D341Med (cell line): ENCODE measurements around the gene SH3BGR.
"Not testable (repeated sequence)": the region's sequence is repeated elsewhere in the genome, so short reads cannot be mapped to it uniquely, and the experiment has no call there.

Experiments used
- DNase-seq: peaks from one replicate; pipeline ENCODE4 v3.0.0; 2012; ENCODE audit warnings: low spot score

SH3BGR gene

GRCh38 chr21:39515684-39516472, 64.1 kb downstream of the SH3BGR start:
- DNase-seq = no peak

- DNase-seq = peak; percentile 87
Observed at GRCh38 chr21:39518055-39518846, 66.5 kb downstream of the SH3BGR start.

GRCh38 chr21:39518847-39519210, 67.1 kb downstream of the SH3BGR start:
- no peak for DNase-seq

- no peak for DNase-seq
Observed at GRCh38 chr21:39519835-39520234, 68.1 kb downstream of the SH3BGR start.

- DNase-seq = no peak
Observed at GRCh38 chr21:39523399-39523798, 71.6 kb downstream of the SH3BGR start.

- DNase-seq = no peak
Observed at GRCh38 chr21:39523915-39524314, 72.1 kb downstream of the SH3BGR start.

- no peak for DNase-seq
Observed at GRCh38 chr21:39525129-39525528, 73.4 kb downstream of the SH3BGR start.

GRCh38 chr21:39525601-39526000, 73.8 kb downstream of the SH3BGR start:
- DNase-seq = no peak

GRCh38 chr21:39527067-39527595, 75.4 kb downstream of the SH3BGR start:
- DNase-seq = no peak

- DNase-seq = no peak
Observed at GRCh38 chr21:39527664-39528381, 76.1 kb downstream of the SH3BGR start.

- DNase-seq = no peak
Observed at GRCh38 chr21:39529026-39529425, 77.3 kb downstream of the SH3BGR start.

- no peak for DNase-seq
Observed at GRCh38 chr21:39531064-39531463, 79.3 kb downstream of the SH3BGR start.

GRCh38 chr21:39531840-39532239, 80.1 kb downstream of the SH3BGR start:
- no peak for DNase-seq

- no peak for DNase-seq
Observed at GRCh38 chr21:39533545-39534380, 82.0 kb downstream of the SH3BGR start.

- DNase-seq = no peak
Observed at GRCh38 chr21:39535646-39536437, 84.1 kb downstream of the SH3BGR start.

- no peak for DNase-seq
Observed at GRCh38 chr21:39536835-39537234, 85.1 kb downstream of the SH3BGR start.

- no peak for DNase-seq
Observed at GRCh38 chr21:39537571-39537970, 85.8 kb downstream of the SH3BGR start.

- no peak for DNase-seq
Observed at GRCh38 chr21:39538453-39539042, 86.8 kb downstream of the SH3BGR start.

GRCh38 chr21:39540367-39540766, 88.6 kb downstream of the SH3BGR start:
- DNase-seq = not testable (repeated sequence)

GRCh38 chr21:39542736-39543135, 91.0 kb downstream of the SH3BGR start:
- DNase-seq = no peak
